GM12878 (cell line): ENCODE results near the gene ACSS1. TPM values are rescaled to one million over a fixed set of nuclear protein-coding genes. Genes with fewer than 3 reads are reported as not detected.
A peak's percentile ranks its signal among the peaks of the same experiment; 100 is the strongest.

Source experiments
- ATAC-seq: fragments of 200-7000 bp; cut with Tn5 transposase; 3 replicates; pipeline ENCODE4 v1.9.1; 2020; ENCODE audit warnings: mild to moderate bottlenecking, moderate library complexity
- BruUV-seq: library from RNA; stranded (reverse); fragments of 400-500 nt; replicated peaks from 2 replicates; lab custom pipeline; 2021; lab: Mats Ljungman, UMichigan
- CTCF ChIA-PET: fragments of 300-600 bp; sonication (Branson Sonifier 250); formaldehyde crosslinking; extraction: SDS; loops from one replicate; lab custom pipeline; 2021; ENCODE audit warnings: inconsistent platforms; lab: Yijun Ruan, JAX
- POLR2A ChIA-PET: fragments of 350-600 bp; formaldehyde crosslinking; extraction: SDS; loops from one replicate; lab custom pipeline; 2021; ENCODE audit warnings: inconsistent platforms; lab: Charles Lee
- RAD21 ChIA-PET: fragments of 300-600 bp; sonication (Branson Sonifier 250); formaldehyde crosslinking; loops from one replicate; lab custom pipeline; 2023; ENCODE audit warnings: antibody characterized with exemption; ENCODE audit not compliant: unreplicated experiment; lab: Charles Lee
- SMC1A ChIA-PET: fragments of 300-600 bp; sonication (Branson Sonifier 250); formaldehyde crosslinking; loops from one replicate; lab custom pipeline; 2023; ENCODE audit not compliant: unreplicated experiment, uncharacterized antibody; lab: Charles Lee
- DNase-seq: peaks from one replicate; pipeline ENCODE4 v3.0.0-alpha.2; 2011; ENCODE audit warnings: low read depth, low spot score
- FAIRE-seq: peaks from 3 replicates; lab custom pipeline; 2011; peaks lifted over from hg19 to GRCh38; lab: Jason Lieb, UNC
- H2AFZ ChIP-seq: 2 replicates; pipeline ENCODE4 v1.6.0; 2011; ENCODE audit warnings: low read depth, low read length, control low read depth; ENCODE audit not compliant: control insufficient read depth
- H3K27ac ChIP-seq: 2 replicates; pipeline ENCODE4 v1.5.1; 2011; ENCODE audit warnings: control low read depth; ENCODE audit not compliant: control insufficient read depth, insufficient read depth
- H3K27me3 ChIP-seq, 2 experiments: replicated peaks in 1 of 2; 2 replicates each; pipeline versions ENCODE4 v1.6.0 to v1.6.1; 2011; ENCODE audit warnings: low read length in 1 of 2; ENCODE audit not compliant: control insufficient read depth in 2 of 2, insufficient read depth in 2 of 2
- H3K36me3 ChIP-seq, 2 experiments: 2 replicates each; pipeline ENCODE4 v1.5.1; 2011; ENCODE audit warnings: low read length in 1 of 2; ENCODE audit not compliant: control insufficient read depth in 2 of 2, insufficient read depth in 2 of 2
- H3K4me1 ChIP-seq: 2 replicates; pipeline ENCODE4 v1.6.1; 2011; ENCODE audit warnings: mild to moderate bottlenecking, low read length, moderate library complexity, mixed read lengths; ENCODE audit not compliant: control insufficient read depth, insufficient read depth
- H3K4me2 ChIP-seq: 2 replicates; pipeline ENCODE4 v1.6.0; 2011; ENCODE audit warnings: control low read depth; ENCODE audit not compliant: control insufficient read depth, insufficient read depth
- H3K4me3 ChIP-seq: fragments of 200-600 bp; sonication (generic); 2 replicates; pipeline ENCODE4 v1.5.1; 2016
- H3K79me2 ChIP-seq: 2 replicates; pipeline ENCODE4 v1.6.0; 2011; ENCODE audit warnings: low read length; ENCODE audit not compliant: control insufficient read depth, insufficient read depth
- H3K9ac ChIP-seq: 2 replicates; pipeline ENCODE4 v1.8.0; 2011; ENCODE audit warnings: low read length, control low read depth, mixed read lengths; ENCODE audit not compliant: control insufficient read depth, insufficient read depth
- H3K9me3 ChIP-seq: replicated peaks from 3 replicates; pipeline ENCODE4 v1.5.1; 2011; ENCODE audit warnings: mild to moderate bottlenecking, low read length; ENCODE audit not compliant: control insufficient read depth, insufficient read depth
- H4K20me1 ChIP-seq: 2 replicates; pipeline ENCODE4 v1.6.0; 2011; ENCODE audit not compliant: control insufficient read depth, insufficient read depth
- JUND ChIP-seq: IDR thresholded peaks from 2 replicates; pipeline ENCODE4 v1.6.1; 2012; ENCODE audit warnings: low read depth, mild to moderate bottlenecking, low read length, improper control_type of control experiment, moderate library complexity
- KLF5 ChIP-seq: fragments of 450-650 bp; IDR thresholded peaks from 2 replicates; pipeline ENCODE4 v1.6.1; 2014; ENCODE audit warnings: mild to moderate bottlenecking; ENCODE audit not compliant: partially characterized antibody
- LARP7 ChIP-seq: fragments of 450-650 bp; IDR thresholded peaks from 2 replicates; pipeline ENCODE4 v1.6.1; 2017; ENCODE audit warnings: mild to moderate bottlenecking
- PRDM15 ChIP-seq: fragments of 450-650 bp; formaldehyde crosslinking; IDR thresholded peaks from 2 replicates; pipeline ENCODE4 v1.4.0; 2020; ENCODE audit warnings: mild to moderate bottlenecking, moderate library complexity
- RUNX3 ChIP-seq: IDR thresholded peaks from 2 replicates; pipeline ENCODE4 v1.6.1; 2012; ENCODE audit warnings: low read length, inconsistent platforms
- ZNF384 ChIP-seq: IDR thresholded peaks from 2 replicates; pipeline ENCODE4 v1.6.1; 2012; ENCODE audit warnings: low read depth, mild to moderate bottlenecking, low read length, improper control_type of control experiment, borderline replicate concordance
- ZNF622 ChIP-seq: fragments of 450-650 bp; IDR thresholded peaks from 2 replicates; pipeline ENCODE4 v1.6.1; 2017; ENCODE audit warnings: mild to moderate bottlenecking, inconsistent platforms
- WGBS: methylation state at CpG from one replicate; pipeline ENCODE4 v1.1.6; 2016; ENCODE audit warnings: low lambda C conversion rate; ENCODE audit not compliant: insufficient replicate concordance, insufficient coverage; ENCODE audit errors: missing lambda C conversion rate; 5-methylcytosine and 5-hydroxymethylcytosine counted together
- in situ Hi-C: fragments of 300-500 bp; cut with MboI; formaldehyde crosslinking; loops from 9 replicates; pipeline ENCODE4 v1.14.3; 2018; ENCODE audit warnings: mixed read lengths
- intact Hi-C: fragments of 100-400 bp; cut with micrococcal nuclease; formaldehyde crosslinking; loops from one replicate; pipeline ENCODE4 v1.14.2; 2022; ENCODE audit not compliant: unreplicated experiment
- polyA plus RNA-seq, 11 experiments: library from polyadenylated mRNA; depleted of rRNA in 4 of 11; unstranded in 6 of 11; stranded (reverse) in 5 of 11; fragments of >200 nt; fragmentation: Nextera tagmentation in 4 of 11; fragmentation: Illumina TruSeq in 1 of 11; extraction: Ambion mirVana in 4 of 11; extraction: Trizol in 1 of 11; gene quantifications; 1 replicate in 1 of 11; 2 replicates in 10 of 11; pipeline versions ENCODE4 v1.2.1 to v1.2.3, GENCODE V29; 2011 to 2016; ENCODE audit warnings: inconsistent platforms in 2 of 11, missing spikeins in 2 of 11, low read depth in 1 of 11
- total RNA-seq, 4 experiments: library from RNA; depleted of rRNA in 3 of 4; stranded (reverse); fragments of >200 nt in 3 of 4; fragmentation: Illumina TruSeq in 1 of 4; extraction: Trizol in 1 of 4; gene quantifications; 2 replicates each; pipeline versions ENCODE4 v1.2.1 to v1.2.3, GENCODE V29; 2013 to 2021
- TF ChIP-seq, protein P1 (sequence below): fragments of 450-650 bp; conservative IDR thresholded peaks from 2 replicates; pipeline ENCODE4 v1.6.1; 2017; ENCODE audit warnings: mild to moderate bottlenecking, moderate library complexity
- TF ChIP-seq, protein P2 (sequence below): fragments of 450-650 bp; IDR thresholded peaks from 2 replicates; pipeline ENCODE4 v1.6.1; 2016; ENCODE audit warnings: mild to moderate bottlenecking

The ACSS1 gene
- total and polyA plus RNA-seq, 10 of the 15 experiments (the other 5 are each of a cell fraction or from before 2014, with no cell fraction given): 1.3 to 44.9 (median 31.1) TPM

DNA sequence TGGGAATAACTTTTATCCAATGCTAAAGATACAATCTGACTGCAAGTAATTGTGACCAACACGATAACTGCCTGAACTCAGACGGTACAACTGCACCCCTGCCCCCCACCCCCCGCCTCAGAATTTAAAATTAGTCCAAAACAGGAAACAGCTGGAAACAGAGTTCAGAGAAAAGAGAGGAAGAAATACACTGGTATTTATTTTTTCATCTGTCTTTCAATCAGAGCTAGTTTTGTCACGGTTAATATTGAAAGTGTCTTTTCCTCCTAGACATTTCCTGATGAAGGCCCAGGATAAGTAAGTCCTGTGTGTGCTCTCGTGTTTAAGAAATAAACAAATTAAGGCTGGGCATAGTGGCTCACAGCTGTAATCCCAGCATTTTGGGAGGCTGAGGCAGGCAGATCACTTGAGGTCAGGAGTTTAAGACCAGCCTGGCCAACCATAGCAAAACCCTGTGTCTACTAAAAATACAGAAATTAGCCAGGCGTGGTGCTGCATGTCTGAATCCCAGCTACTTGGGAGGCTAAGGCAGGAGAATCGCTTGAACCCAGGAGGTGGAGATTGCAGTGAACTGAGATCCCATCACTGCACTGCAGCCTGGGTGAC is 21.5 kb downstream of the ACSS1 start:
- Histone ChIP-seq H3K27ac (peak overlapping the region; percentile 66), H3K79me2 (peaks cover 2% of the 10 kb centered on the region), H3K4me2 (peak overlapping the region; percentile 85), H3K9ac (peak overlapping the region; percentile 42; the same call in 1 of the 2 replicates), H4K20me1 (no peaks in the 10 kb centered on the region), H3K9me3 (no peaks in the 10 kb centered on the region), H3K36me3 (peaks cover 0 to 3% of the 10 kb centered on the region in 2 experiments; a peak in 2 of 4 replicates), H2AFZ (peak overlapping the region; percentile 37), H3K4me3 (no peak overlapping the region), H3K4me1 (peaks cover 26% of the 10 kb centered on the region), H3K27me3 (no peaks in the 10 kb centered on the region)
- no TSS peak for BruUV-seq
- FAIRE-seq: no peak
- DNase-seq: no peak
- intact Hi-C loops: no loop called here
- TF ChIP-seq, protein P1, sequence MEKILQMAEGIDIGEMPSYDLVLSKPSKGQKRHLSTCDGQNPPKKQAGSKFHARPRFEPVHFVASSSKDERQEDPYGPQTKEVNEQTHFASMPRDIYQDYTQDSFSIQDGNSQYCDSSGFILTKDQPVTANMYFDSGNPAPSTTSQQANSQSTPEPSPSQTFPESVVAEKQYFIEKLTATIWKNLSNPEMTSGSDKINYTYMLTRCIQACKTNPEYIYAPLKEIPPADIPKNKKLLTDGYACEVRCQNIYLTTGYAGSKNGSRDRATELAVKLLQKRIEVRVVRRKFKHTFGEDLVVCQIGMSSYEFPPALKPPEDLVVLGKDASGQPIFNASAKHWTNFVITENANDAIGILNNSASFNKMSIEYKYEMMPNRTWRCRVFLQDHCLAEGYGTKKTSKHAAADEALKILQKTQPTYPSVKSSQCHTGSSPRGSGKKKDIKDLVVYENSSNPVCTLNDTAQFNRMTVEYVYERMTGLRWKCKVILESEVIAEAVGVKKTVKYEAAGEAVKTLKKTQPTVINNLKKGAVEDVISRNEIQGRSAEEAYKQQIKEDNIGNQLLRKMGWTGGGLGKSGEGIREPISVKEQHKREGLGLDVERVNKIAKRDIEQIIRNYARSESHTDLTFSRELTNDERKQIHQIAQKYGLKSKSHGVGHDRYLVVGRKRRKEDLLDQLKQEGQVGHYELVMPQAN: no peak
- TF ChIP-seq LARP7 (no peak), PRDM15 (CRISPR knock-in tag) (no peak), JUND (no peak), ZNF622 (no peak), RUNX3 (no peak), KLF5 (no peak), ZNF384 (no peak)
- TF ChIP-seq, protein P2, sequence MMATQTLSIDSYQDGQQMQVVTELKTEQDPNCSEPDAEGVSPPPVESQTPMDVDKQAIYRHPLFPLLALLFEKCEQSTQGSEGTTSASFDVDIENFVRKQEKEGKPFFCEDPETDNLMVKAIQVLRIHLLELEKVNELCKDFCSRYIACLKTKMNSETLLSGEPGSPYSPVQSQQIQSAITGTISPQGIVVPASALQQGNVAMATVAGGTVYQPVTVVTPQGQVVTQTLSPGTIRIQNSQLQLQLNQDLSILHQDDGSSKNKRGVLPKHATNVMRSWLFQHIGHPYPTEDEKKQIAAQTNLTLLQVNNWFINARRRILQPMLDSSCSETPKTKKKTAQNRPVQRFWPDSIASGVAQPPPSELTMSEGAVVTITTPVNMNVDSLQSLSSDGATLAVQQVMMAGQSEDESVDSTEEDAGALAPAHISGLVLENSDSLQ: no peak
- ChIA-PET POLR2A (interaction anchor here (0.5 to 0.8 kb wide), 5 partner anchors 8 to 363 kb away, joined by 3 to 5 read pairs (median 5); no protein-coding TSS in a partner anchor), SMC1A (interaction anchor here (0.8 to 1.7 kb wide), 8 partner anchors 14 to 142 kb away, joined by 3 to 8 read pairs (median 4); no protein-coding TSS in a partner anchor), CTCF (interaction anchor here (0.7 to 1.5 kb wide), 4 partner anchors 12 to 300 kb away, joined by 3 to 4 read pairs (median 4); no protein-coding TSS in a partner anchor), RAD21 (interaction anchor here (0.6 to 1.9 kb wide), 5 partner anchors 23 to 264 kb away, joined by 3 to 9 read pairs (median 4); partner anchors contain the start of gene ACSS1)
- WGBS: 17% methylated on average over 7 of the region's 7 CpGs
- in situ Hi-C loops: no loop called here
- peak; percentile 30 for ATAC-seq
